ENCODE measurements around the gene GMCL2. TPM values are rescaled to one million over a fixed set of nuclear protein-coding genes. Genes with fewer than 3 reads are reported as not detected.

The GMCL2 gene
- total RNA-seq, 2 experiments from 2014 or later: not detected

DNA sequence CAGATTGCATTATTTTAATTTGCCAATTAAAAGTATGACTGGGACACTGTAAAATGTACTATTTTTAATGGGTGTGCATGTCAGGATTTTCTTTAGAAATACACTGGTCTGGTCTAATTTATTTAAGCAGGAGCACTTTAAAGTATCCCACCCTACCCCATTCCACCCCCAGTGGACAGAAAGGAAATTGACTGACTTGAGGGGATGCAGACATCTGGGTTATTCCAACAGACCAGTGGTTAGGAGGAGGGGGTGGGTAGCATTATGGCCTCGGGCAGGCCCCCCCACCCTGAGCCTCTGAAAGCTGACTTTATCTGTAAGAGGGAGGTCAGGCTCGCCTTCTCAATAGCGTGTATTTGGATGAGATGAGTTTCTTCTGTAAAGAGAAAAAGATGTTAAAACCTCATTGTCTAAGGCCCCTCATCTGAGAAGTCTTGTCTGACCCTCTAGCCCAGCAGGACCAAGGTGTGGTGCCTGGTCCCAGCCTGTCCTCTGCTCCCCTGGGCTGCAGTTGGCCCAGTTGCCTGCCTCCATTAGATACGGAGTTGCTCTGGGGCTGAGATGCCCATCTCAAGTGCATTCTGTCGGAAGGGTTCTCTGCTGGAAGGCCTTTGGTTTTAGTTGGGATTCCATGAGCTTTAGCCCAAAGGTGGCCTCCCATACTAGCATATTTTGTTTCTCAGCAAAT lies 21.5 kb upstream of the GMCL2 start:
- Mint-ChIP-seq H3K9me3 (no peaks in the 10 kb centered on the region), H3K4me1 (peaks cover 42% of the 10 kb centered on the region), H3K27ac (no peak overlapping the region), H3K27me3 (peaks cover 2% of the 10 kb centered on the region), H3K36me3 (ENCODE audit: low read depth) (peaks cover 80% of the 10 kb centered on the region), H3K4me3 (no peak overlapping the region)
- no peak for DNase-seq
- ChIA-PET CTCF (interaction anchor here (0.7 kb wide), 1 partner anchor 29 kb away, joined by 3 read pairs; no protein-coding TSS in a partner anchor), POLR2A (no interaction called here)

DNA sequence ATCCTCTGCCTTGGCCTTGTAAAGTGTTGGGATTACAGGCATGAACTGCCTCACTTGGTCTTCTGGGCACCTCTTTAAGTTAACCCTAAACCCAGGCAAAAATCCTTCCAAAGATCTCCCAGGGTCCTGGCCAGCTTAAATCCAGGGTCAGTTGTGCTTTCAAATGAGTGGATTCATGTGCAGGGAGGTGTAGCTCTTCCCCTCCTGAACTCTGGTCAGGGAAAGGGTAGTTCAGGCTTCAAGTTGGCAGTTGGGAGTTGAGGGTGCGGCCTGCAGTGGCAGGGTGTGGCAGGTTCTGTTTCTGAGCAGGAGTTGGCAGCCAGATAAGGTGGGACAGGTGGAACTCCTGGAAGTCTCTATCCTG lies 20.7 kb upstream of the GMCL2 start:
- no peak for DNase-seq
- Mint-ChIP-seq H3K4me3 (no peak overlapping the region), H3K9me3 (no peaks in the 10 kb centered on the region), H3K4me1 (peaks cover 45% of the 10 kb centered on the region), H3K36me3 (ENCODE audit: low read depth) (peaks cover 74% of the 10 kb centered on the region), H3K27me3 (peaks cover 2% of the 10 kb centered on the region), H3K27ac (peak overlapping the region; percentile 23)
- ChIA-PET CTCF (interaction anchor here (1.4 kb wide), 1 partner anchor 23 kb away, joined by 3 read pairs; no protein-coding TSS in a partner anchor), POLR2A (no interaction called here)

DNA sequence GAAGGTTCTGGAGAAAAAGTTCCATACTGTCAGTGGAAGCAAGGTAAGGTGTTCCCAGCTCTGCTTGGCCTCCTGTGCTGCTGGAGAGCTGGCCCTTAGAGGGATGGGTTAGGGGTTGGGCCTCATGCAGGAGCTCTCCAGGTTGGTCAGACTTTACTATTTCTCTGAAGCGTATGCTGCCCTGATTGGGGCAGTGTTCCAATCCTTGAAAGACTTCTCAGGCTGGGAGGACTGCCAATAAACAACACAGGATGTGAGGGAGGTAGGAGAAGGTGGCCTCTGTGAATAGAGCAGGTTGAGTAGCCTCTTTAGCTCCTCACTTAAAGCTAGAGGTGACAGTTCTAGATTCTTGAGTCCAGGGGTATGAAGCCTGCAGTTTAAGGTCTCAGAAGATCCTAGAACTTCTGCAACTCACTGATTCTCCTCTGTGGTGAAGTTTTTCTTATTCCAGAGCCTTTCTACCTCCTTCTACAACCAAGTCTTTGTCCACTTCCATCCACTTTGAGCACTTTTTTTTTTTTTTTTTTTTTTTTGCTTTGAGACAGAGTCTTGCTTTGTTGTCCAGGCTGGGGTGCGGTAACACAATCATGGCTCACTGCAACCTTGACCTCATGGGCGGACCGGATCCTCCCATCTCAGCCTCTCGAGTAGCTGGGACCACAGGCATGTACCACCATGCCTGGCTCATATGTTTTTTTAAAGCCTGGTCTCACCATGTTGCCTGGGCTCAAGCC lies 20.2 kb upstream of the GMCL2 start:
- Mint-ChIP-seq H3K4me3 (peak overlapping the region; percentile 84), H3K4me1 (peaks cover 47% of the 10 kb centered on the region), H3K27ac (peak overlapping the region; percentile 79), H3K36me3 (ENCODE audit: low read depth) (peaks cover 69% of the 10 kb centered on the region), H3K9me3 (no peaks in the 10 kb centered on the region), H3K27me3 (peaks cover 2% of the 10 kb centered on the region)
- CTCF ChIA-PET: interaction anchor here (0.9 to 1.4 kb wide), 2 partner anchors 9 to 24 kb away, joined by 3 read pairs; no protein-coding TSS in a partner anchor
- no peak for DNase-seq
- POLR2A ChIA-PET: no interaction called here

DNA sequence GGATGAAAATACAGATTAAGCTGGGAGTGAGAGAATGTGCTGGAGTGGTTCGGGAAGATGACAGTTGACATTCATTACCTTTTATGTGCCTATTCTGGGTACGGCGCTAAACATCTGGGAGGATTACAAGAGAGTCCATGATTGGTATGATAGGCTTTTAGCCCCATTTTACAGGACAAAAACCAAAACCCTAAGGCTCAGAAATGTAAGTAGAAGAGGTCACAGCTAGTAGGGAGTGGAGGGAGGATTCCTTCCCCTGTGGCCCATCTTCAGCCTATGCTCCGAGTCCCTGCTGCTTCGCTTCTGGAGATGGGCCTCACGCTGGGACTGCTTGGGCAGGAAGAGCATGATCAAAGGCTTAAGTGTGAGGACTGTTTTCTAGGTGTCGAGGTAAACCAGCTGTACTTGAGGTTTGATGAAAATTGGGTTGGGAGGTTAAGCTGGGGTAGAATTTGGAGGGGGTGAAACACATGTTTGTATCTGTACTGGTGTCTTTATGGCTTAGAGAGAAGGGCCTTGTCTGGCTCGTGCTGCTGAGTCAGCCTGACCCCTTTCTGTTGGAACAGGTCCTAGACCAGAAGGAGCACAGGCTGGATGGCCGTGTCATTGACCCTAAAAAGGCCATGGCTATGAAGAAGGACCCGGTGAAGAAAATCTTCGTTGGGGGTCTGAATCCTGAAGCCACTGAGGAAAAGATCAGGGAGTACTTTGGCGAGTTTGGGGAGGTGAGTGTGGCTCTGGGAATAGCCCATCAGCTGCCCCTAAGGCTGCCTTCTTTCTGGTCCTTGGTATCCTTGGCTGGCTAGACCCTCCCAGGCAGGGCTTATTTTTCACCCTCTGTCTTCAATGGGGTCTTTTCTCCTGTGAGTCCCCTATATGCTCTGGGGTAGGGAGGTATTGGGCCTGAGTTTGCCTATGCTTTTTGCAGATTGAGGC lies 19.3 kb upstream of the GMCL2 start:
- peaks cover 47% of the 10 kb centered on the region for H3K4me1 Mint-ChIP-seq
- ChIA-PET POLR2A (interaction anchor here (1.0 kb wide), 1 partner anchor 9 kb away, joined by 3 read pairs; no protein-coding TSS in a partner anchor), CTCF (interaction anchor here (0.9 to 1.4 kb wide), 3 partner anchors 9 to 25 kb away, joined by 3 read pairs; no protein-coding TSS in a partner anchor)
- no peaks in the 10 kb centered on the region for H3K9me3 Mint-ChIP-seq
- DNase-seq: no peak
- H3K27ac Mint-ChIP-seq: peak overlapping the region; percentile 80
- H3K27me3 Mint-ChIP-seq: peaks cover 2% of the 10 kb centered on the region
- H3K36me3 Mint-ChIP-seq (ENCODE audit: low read depth): peaks cover 60% of the 10 kb centered on the region
- peak overlapping the region; percentile 84 for H3K4me3 Mint-ChIP-seq

DNA sequence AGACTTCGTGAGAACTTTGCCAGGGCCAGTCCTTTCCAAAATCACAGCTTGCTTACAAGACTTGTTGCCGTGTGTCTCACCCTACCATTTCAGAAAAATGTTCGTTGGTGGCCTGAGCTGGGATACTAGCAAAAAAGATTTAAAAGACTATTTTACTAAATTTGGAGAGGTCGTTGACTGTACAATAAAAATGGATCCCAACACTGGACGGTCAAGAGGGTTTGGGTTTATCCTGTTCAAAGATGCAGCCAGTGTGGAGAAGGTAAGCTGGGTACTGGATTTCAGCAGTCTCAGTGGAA lies 18.5 kb upstream of the GMCL2 start:
- peaks cover 2% of the 10 kb centered on the region for H3K27me3 Mint-ChIP-seq
- peak overlapping the region; percentile 84 for H3K4me3 Mint-ChIP-seq
- ChIA-PET POLR2A (no interaction called here), CTCF (interaction anchor here (1.1 kb wide), 1 partner anchor 10 kb away, joined by 3 read pairs; no protein-coding TSS in a partner anchor)
- peaks cover 47% of the 10 kb centered on the region for H3K4me1 Mint-ChIP-seq
- peaks cover 53% of the 10 kb centered on the region for H3K36me3 Mint-ChIP-seq (ENCODE audit: low read depth)
- H3K9me3 Mint-ChIP-seq: no peaks in the 10 kb centered on the region
- no peak for DNase-seq
- H3K27ac Mint-ChIP-seq: peak overlapping the region; percentile 80

DNA sequence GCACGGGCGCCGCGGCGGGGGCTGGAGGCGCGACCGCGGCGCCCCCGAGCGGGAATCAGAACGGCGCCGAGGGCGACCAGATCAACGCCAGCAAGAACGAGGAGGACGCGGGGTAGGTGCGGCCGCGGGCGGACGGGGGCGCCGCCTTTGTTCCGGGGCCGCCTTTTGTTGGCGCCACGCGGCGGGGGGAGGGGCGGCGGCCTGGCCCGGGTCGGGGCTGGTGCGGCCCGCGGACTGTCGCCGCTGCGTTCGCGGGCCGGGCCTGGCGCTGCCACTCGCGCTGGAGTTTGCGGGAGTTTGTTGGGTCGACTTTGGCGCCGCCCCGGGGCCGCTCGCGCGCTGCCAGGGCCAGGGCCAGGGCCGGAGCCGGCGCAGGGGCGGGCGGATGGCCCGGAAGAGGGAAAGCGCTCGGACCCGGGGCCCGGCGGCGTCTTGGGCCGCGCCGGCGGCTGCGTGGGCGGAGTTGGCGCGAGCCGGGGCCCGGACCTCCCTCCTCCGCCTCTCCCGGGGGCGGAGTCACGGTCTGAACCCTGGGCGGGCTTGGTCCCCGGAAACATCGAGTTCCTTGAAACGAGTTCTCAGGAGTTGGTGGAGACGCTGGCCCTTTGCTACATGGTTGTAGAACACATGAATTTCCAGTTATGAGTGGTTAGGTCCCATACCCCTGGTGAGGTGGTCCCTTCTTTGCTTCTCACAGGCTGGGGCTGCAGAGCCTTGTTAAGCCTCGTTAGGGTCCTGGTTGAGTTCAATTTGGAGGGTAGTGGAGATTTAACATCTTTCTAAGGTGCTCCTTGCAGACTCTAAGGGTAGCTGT lies 18.0 kb upstream of the GMCL2 start:
- Mint-ChIP-seq H3K9me3 (no peaks in the 10 kb centered on the region), H3K27ac (peak overlapping the region; percentile 80), H3K4me1 (peaks cover 42% of the 10 kb centered on the region), H3K27me3 (peaks cover 2% of the 10 kb centered on the region), H3K36me3 (ENCODE audit: low read depth) (peaks cover 50% of the 10 kb centered on the region), H3K4me3 (peak overlapping the region; percentile 97)
- DNase-seq: peak; percentile 82
- ChIA-PET POLR2A (no interaction called here), CTCF (interaction anchor here (1.0 to 1.3 kb wide), 3 partner anchors 10 to 84 kb away, joined by 3 read pairs; no protein-coding TSS in a partner anchor)

DNA sequence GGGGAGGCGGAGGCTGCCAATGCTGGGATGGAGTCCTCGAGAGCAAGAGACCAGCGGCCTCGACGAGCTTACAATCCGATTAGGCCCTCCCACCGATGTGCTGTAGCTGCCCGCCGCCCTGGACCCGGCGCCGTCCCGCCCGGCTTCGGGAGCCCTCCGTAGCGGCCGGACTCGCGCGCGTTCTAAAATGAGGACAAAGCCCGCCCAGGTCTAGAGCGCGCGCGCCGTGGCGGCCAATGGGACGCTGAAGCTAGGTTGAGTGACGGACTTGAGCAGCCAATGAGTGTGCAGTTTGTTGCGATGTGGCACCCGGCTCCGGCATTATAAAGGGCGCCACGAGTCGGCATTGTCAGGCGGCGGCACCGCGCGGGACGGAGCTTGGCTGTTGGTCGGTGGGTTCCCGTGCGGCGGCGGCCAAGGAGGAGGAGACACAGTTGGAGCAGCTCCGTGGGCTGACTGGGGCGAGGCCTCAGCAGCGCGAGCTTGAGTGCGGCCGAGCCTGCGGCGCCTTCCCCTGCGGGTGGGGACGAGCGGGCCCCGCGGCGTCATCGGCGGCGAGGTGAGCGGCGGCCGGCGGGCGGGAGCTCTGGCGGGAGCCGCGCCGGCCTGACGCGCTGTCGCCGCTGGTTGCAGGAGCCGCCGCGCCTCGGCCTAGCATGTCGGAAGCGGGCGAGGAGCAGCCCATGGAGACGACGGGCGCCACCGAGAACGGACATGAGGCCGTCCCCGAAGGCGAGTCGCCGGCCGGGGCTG lies 17.2 kb upstream of the GMCL2 start, which contains the start of gene HNRNPAB:
HNRNPAB (plus strand) TSS at position 352 of the 753 bp plus-strand sequence; CDS start at position 657, 305 bp downstream.
- peaks cover 40% of the 10 kb centered on the region for H3K4me1 Mint-ChIP-seq
- ChIA-PET POLR2A (no interaction called here), CTCF (interaction anchor here (1.0 to 1.3 kb wide), 3 partner anchors 11 to 84 kb away, joined by 3 read pairs; no protein-coding TSS in a partner anchor)
- H3K9me3 Mint-ChIP-seq: no peaks in the 10 kb centered on the region
- H3K27ac Mint-ChIP-seq: peak within 1 kb of the TSS; percentile 98
- H3K27me3 Mint-ChIP-seq: peaks cover 2% of the 10 kb centered on the region
- DNase-seq: peak; percentile 95
- peaks cover 42% of the 10 kb centered on the region for H3K36me3 Mint-ChIP-seq (ENCODE audit: low read depth)
- H3K4me3 Mint-ChIP-seq: peak within 1 kb of the TSS; percentile 97

DNA sequence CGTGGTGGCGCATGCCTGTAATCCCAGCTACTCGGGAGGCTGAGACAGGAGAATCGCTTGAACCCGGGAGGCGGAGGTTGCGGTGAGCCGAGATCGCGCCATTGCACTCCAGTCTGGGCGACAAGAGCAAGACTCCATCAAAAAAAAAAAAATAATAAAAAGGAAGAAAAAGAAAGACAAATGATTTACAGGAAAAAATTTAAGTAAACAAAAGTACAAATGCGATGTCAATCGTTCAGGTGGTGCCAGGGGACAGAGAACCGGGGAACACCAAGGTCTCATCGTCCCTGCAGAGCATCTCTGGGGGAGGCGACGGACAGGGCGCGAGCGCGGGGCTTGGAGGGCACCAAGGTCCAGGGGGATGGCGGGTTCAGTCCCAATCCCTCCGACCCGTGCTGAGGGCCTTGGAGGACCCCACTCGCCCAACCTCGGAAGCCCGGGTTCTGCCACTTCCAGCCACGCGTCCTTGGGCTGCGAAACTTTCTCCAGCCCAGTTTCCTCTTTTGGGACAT lies 16.6 kb upstream of the GMCL2 start:
- DNase-seq: peak; percentile 25
- CTCF ChIA-PET: interaction anchor here (1.0 to 1.3 kb wide), 3 partner anchors 12 to 83 kb away, joined by 3 read pairs; no protein-coding TSS in a partner anchor
- POLR2A ChIA-PET: no interaction called here
- Mint-ChIP-seq H3K4me3 (peak overlapping the region; percentile 97), H3K36me3 (ENCODE audit: low read depth) (peaks cover 36% of the 10 kb centered on the region), H3K9me3 (no peaks in the 10 kb centered on the region), H3K4me1 (peaks cover 35% of the 10 kb centered on the region), H3K27ac (peak overlapping the region; percentile 98), H3K27me3 (peaks cover 2% of the 10 kb centered on the region)

DNA sequence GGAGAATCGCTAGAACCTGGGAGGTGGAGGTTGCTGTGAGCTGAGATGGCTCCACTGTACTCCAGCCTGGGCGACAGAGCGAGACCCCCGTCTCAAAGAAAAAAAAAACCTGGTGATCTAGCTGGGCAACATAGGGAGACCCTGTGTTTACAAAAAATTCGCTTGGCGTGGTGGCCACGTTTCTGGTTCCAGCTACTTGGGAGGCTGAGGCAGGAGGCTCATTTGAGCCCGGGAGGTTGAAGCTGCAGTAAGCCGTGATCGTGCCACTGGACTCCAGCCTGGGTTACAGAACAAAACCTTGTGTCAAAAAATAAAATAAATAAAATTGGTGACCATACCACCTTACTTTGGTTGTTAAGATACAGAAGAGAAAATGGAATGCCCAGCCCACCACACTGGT lies 15.4 kb upstream of the GMCL2 start:
- Mint-ChIP-seq H3K36me3 (ENCODE audit: low read depth) (peaks cover 25% of the 10 kb centered on the region), H3K9me3 (no peaks in the 10 kb centered on the region), H3K27me3 (peaks cover 2% of the 10 kb centered on the region), H3K4me3 (peak overlapping the region; percentile 58), H3K27ac (no peak overlapping the region), H3K4me1 (peaks cover 26% of the 10 kb centered on the region)
- ChIA-PET POLR2A (interaction anchor here (0.7 kb wide), 1 partner anchor 19 kb away, joined by 3 read pairs; no protein-coding TSS in a partner anchor), CTCF (no interaction called here)
- no peak for DNase-seq

DNA sequence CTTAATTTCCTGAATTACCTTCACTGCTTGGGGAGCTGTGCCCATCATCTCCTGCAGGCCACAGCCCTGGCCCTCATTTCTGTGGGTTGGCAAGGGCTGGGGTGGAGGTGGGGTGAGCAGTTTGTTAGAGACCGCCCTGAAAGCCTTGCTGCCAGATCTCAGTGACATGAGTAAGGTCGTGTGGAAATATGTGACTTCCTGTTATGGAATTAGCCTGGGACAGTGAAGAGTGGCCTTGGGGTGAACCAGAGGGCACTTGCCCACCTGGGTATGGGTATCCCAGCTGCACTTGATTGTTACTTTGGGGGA lies 14.7 kb upstream of the GMCL2 start:
- POLR2A ChIA-PET: no interaction called here
- CTCF ChIA-PET: no interaction called here

DNA sequence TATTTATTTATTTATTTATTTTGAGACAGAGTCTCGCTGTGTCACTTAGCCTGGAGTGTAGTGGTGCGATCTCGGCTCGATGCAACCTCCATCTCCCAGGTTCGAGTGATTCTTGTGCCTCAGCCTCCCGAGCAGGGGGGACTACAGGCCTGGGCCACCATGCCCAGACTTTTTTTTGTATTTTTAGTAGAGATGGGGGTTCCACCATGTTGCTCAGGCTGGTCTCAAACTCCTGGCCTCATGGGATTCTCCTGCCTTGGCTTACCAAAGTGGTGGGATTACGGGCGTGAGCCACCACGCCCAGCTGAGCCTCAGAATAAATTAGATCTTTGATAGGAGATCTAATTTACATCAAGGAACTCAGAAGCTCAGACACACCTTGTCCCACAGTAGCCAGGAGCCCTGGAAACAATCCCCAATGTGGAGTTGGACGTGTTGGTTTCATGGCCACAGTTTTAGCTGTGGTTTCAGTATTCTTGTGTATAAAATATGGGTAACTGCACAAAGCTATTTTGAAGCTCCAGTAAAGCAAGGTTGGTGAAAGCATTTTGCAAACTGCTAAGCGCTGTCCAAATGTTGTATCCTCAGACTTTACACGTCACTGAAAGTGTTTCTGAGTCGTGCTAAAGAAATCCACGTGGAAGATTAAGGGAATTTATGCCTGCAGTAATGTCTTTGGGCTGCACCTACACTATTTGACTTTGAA lies 14.2 kb upstream of the GMCL2 start:
- H3K27me3 Mint-ChIP-seq: peaks cover 2% of the 10 kb centered on the region
- H3K4me3 Mint-ChIP-seq: no peak overlapping the region
- H3K9me3 Mint-ChIP-seq: no peaks in the 10 kb centered on the region
- POLR2A ChIA-PET: no interaction called here
- no peak overlapping the region for H3K27ac Mint-ChIP-seq
- H3K36me3 Mint-ChIP-seq (ENCODE audit: low read depth): peaks cover 14% of the 10 kb centered on the region
- peaks cover 15% of the 10 kb centered on the region for H3K4me1 Mint-ChIP-seq
- CTCF ChIA-PET: interaction anchor here (0.6 to 0.8 kb wide), 2 partner anchors 37 to 1197 kb away, joined by 3 read pairs; no protein-coding TSS in a partner anchor
- no peak for DNase-seq

More for the DNA sequence above, 14.7 kb upstream of the GMCL2 start:
- no peak overlapping the region for H3K27ac Mint-ChIP-seq
- no peak overlapping the region for H3K4me3 Mint-ChIP-seq
- H3K4me1 Mint-ChIP-seq: peaks cover 20% of the 10 kb centered on the region
- no peaks in the 10 kb centered on the region for H3K9me3 Mint-ChIP-seq
- peaks cover 2% of the 10 kb centered on the region for H3K27me3 Mint-ChIP-seq
- H3K36me3 Mint-ChIP-seq (ENCODE audit: low read depth): peaks cover 19% of the 10 kb centered on the region
- DNase-seq: no peak

Data from activated CD4-positive, alpha-beta T cell treated with anti-CD3 and anti-CD28 coated beads, Interleukin-2, amount 10 ng/mL, durations not matched to agents 7 days and 5 days (primary cell).